ENCODE results near the gene R3HDM1.

- TF ChIP-seq CTCF (IDR thresholded peaks at IDR 0.05) (no peak), POLR2A (IDR thresholded peaks at IDR 0.05) (no peak)
Observed at GRCh38 chr2:135650721-135651120, 119.4 kb downstream of the R3HDM1 start.

All from vagina (tissue), 2 donors.